Activated CD4-positive, CD25-positive, alpha-beta regulatory T cell treated with anti-CD3 and anti-CD28 coated beads, Interleukin-2, amount 50 U/mL, for 72 hours (primary cell): ENCODE data around the gene ART3.

Source experiments
- DNase-seq: peaks from one replicate; pipeline ENCODE4 v3.0.0; 2021

The ART3 gene

DNA sequence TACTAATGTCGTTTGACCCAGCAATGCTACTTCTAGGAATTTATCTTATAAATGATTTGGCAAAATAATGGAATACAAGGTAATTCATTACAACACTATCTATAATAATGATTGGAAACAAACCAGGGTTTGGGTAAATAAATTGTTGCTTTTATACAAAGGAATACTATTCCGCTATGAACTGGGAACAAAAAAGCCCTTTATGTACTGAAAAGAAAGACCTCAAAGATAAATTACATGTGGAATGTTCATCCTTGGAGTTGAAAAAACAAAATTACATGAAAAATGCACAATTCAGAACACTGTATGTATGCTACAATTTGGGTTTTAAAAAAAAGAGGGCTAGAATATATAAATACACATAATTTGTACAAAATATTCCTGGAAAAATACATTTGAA lies 78.8 kb downstream of the ART3 start:
- no peak for DNase-seq

DNA sequence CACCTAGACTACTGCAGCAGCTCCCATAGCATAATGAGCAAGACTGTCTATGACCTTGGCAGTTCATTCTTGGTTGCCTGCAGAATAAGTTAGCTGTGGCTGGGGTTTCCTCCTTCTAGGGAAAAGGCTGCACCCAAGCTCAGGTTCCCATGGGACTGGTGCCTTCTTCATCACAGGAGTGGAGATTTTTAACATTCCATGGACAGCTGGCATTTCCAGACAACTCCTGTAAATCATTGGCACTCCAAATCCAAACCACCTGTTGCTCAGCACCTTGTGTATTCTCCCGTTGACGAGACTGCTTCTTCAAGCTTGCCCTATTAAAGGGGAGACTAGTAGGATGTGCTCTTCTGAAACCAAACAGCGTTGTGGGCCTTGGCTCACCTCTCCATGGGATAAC lies 81.5 kb downstream of the ART3 start:
- DNase-seq, result no peak

DNA sequence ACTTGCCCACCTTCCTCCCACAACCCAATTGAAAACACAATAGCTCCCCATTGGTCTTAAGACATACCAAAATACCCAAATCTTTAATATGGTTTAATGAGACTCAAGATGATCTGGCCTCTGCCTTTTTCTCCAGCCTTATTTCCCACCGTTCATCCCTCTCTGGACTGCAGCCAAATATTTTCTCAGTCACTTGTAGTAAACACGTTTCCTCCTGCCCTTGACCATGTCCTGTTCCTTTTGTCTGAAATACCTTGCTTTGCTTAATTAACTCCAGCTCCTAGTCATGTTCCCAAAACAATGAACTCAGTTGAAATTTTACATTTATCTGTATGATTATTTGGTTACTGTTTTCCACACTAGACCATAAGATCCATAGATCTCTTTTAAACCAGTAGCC lies 82.1 kb downstream of the ART3 start:
- DNase-seq, result no peak

DNA sequence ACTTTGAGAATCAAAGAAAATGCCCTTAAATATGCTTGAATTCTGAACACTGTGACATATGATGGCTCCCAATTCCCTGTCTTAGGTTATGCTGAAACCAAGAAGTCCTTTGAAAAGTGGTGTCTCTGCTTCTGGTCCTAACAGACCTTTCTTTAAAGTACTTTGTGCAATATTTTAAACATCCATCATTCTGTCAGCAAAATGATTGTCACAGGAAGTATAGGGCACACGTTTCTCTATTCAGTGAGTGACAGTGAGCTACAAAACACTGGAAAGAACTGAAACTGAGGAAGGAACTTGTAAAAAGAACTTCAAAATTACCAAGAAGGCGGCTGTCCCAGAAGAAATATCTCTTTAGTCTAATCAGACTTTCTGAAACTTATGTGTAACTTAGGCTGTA lies 85.8 kb downstream of the ART3 start:
- DNase-seq, result no peak
